ENCODE data around the gene PRRT1. TPM values are rescaled to one million over a fixed set of nuclear protein-coding genes. Genes with fewer than 3 reads are reported as not detected.

Gene PRRT1
- total RNA-seq, 1 donor from 2014 or later: 2.9 TPM

DNA sequence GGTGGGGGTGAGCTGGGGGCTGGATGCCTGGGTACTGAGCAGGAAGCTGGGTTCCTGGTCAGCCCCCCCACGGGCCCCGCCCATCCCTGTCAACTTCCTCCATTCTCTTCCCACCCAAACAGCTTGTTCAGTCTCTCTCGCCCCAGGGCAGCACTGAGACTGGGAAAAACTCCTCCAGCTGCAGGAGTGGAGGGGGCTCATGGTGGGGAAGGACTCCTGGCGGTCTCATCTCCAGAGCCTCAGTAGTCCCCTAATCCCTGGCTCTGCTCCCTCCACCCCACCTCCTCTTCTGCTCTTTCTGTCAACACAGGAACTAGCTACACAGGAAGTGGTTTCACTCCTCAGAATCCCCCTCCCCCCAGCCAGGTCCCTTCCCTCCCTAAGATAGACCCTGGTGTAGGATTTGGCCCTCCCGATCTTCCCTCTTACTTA lies 40.9 kb upstream of the PRRT1 start, which contains the start of gene GPSM3:
GPSM3 (minus strand) TSS at position 36 of the 432 bp plus-strand sequence. CDS start 130 bp downstream, outside the sequence.
- no peaks in the 10 kb centered on the region for H3K9me3 Mint-ChIP-seq (ENCODE audit: low read depth)
- DNase-seq (ENCODE audit: low spot score, unreplicated experiment): no peak
- H3K27me3 Mint-ChIP-seq: no peaks in the 10 kb centered on the region
- peaks cover 44% of the 10 kb centered on the region for H3K4me1 Mint-ChIP-seq (ENCODE audit: low read depth)
- peaks cover under 1% of the 10 kb centered on the region for H3K36me3 Mint-ChIP-seq (ENCODE audit: insufficient read depth)
- peak within 1 kb of the TSS; percentile 24 for H3K4me3 Mint-ChIP-seq (ENCODE audit: low read depth)
- H3K27ac Mint-ChIP-seq: peak within 1 kb of the TSS; percentile 74
- TF ChIP-seq CTCF (IDR thresholded peaks at IDR 0.05; ENCODE audit: unreplicated experiment): no peak

GRCh38 chr6:32191696-32192607 lies 40.2 kb upstream of the PRRT1 start:
- peak overlapping the region; percentile 74 for H3K27ac Mint-ChIP-seq
- H3K36me3 Mint-ChIP-seq (ENCODE audit: insufficient read depth): peaks cover 6% of the 10 kb centered on the region
- TF ChIP-seq CTCF (IDR thresholded peaks at IDR 0.05; ENCODE audit: unreplicated experiment): no peak
- DNase-seq (ENCODE audit: low spot score, unreplicated experiment): no peak
- H3K9me3 Mint-ChIP-seq (ENCODE audit: low read depth): no peaks in the 10 kb centered on the region
- H3K4me1 Mint-ChIP-seq (ENCODE audit: low read depth): peaks cover 45% of the 10 kb centered on the region
- no peak overlapping the region for H3K4me3 Mint-ChIP-seq (ENCODE audit: low read depth)
- H3K27me3 Mint-ChIP-seq: no peaks in the 10 kb centered on the region

- TF ChIP-seq CTCF (IDR thresholded peaks at IDR 0.05; ENCODE audit: unreplicated experiment): no peak
- H3K4me3 Mint-ChIP-seq (ENCODE audit: low read depth): peak overlapping the region; percentile 40
- H3K9me3 Mint-ChIP-seq (ENCODE audit: low read depth): no peaks in the 10 kb centered on the region
- peak overlapping the region; percentile 84 for H3K27ac Mint-ChIP-seq
- peaks cover 10% of the 10 kb centered on the region for H3K36me3 Mint-ChIP-seq (ENCODE audit: insufficient read depth)
- no peak for DNase-seq (ENCODE audit: low spot score, unreplicated experiment)
- H3K27me3 Mint-ChIP-seq: no peaks in the 10 kb centered on the region
- H3K4me1 Mint-ChIP-seq (ENCODE audit: low read depth): peaks cover 47% of the 10 kb centered on the region
These were observed 39.4 kb upstream of the PRRT1 start for GRCh38 chr6:32190911-32191677.

- TF ChIP-seq CTCF (IDR thresholded peaks at IDR 0.05; ENCODE audit: unreplicated experiment): no peak
- peaks cover 53% of the 10 kb centered on the region for H3K4me1 Mint-ChIP-seq (ENCODE audit: low read depth)
- H3K4me3 Mint-ChIP-seq (ENCODE audit: low read depth): peak within 1 kb of the TSS; percentile 87
- H3K9me3 Mint-ChIP-seq (ENCODE audit: low read depth): no peaks in the 10 kb centered on the region
- DNase-seq (ENCODE audit: low spot score, unreplicated experiment): no peak
- H3K27ac Mint-ChIP-seq: peak within 1 kb of the TSS; percentile 97
- no peaks in the 10 kb centered on the region for H3K27me3 Mint-ChIP-seq
- H3K36me3 Mint-ChIP-seq (ENCODE audit: insufficient read depth): peaks cover 14% of the 10 kb centered on the region
These were observed 38.5 kb upstream of the PRRT1 start, which contains the start of gene PBX2 for GRCh38 chr6:32190054-32190851. Gene PBX2, minus strand, starts transcription at chr6:32190202. Its CDS starts 287 bp downstream, at chr6:32189915.
